ENCODE measurements around the gene LAMA1. TPM values are rescaled to one million over a fixed set of nuclear protein-coding genes. Genes with fewer than 3 reads are reported as not detected.

The LAMA1 gene
- total RNA-seq, 2 donors from 2014 or later = 0.15 to 1.1 TPM

GRCh38 chr18:7105268-7105667, 12.3 kb downstream of the LAMA1 start:
- no peak for DNase-seq (ENCODE audit: low spot score)
- no peak overlapping the region for H3K27ac ChIP-seq
- no peaks in the 10 kb centered on the region for H3K9me3 ChIP-seq
- TF ChIP-seq CTCF (IDR thresholded peaks at IDR 0.05) = no peak
- no peaks in the 10 kb centered on the region for H3K4me1 ChIP-seq
- no peak overlapping the region for H3K4me3 ChIP-seq
- no peaks in the 10 kb centered on the region for H3K27me3 ChIP-seq
- no peaks in the 10 kb centered on the region for H3K36me3 ChIP-seq

GRCh38 chr18:7104649-7105048, 12.9 kb downstream of the LAMA1 start:
- no peaks in the 10 kb centered on the region for H3K27me3 ChIP-seq
- no peaks in the 10 kb centered on the region for H3K36me3 ChIP-seq
- no peak for DNase-seq (ENCODE audit: low spot score)
- TF ChIP-seq CTCF (IDR thresholded peaks at IDR 0.05) = no peak
- no peaks in the 10 kb centered on the region for H3K9me3 ChIP-seq
- no peak overlapping the region for H3K4me3 ChIP-seq
- no peak overlapping the region for H3K27ac ChIP-seq
- H3K4me1 ChIP-seq = no peaks in the 10 kb centered on the region

- Histone ChIP-seq H3K9me3 (no peaks in the 10 kb centered on the region), H3K4me1 (no peaks in the 10 kb centered on the region), H3K27me3 (no peaks in the 10 kb centered on the region), H3K4me3 (no peak overlapping the region), H3K27ac (no peak overlapping the region), H3K36me3 (no peaks in the 10 kb centered on the region)
- TF ChIP-seq CTCF (IDR thresholded peaks at IDR 0.05) = no peak
- no peak for DNase-seq (ENCODE audit: low spot score)
Observed at GRCh38 chr18:7102131-7102530, 15.5 kb downstream of the LAMA1 start.

- no peaks in the 10 kb centered on the region for H3K9me3 ChIP-seq
- no peak for TF ChIP-seq CTCF (IDR thresholded peaks at IDR 0.05)
- no peak overlapping the region for H3K4me3 ChIP-seq
- DNase-seq (ENCODE audit: low spot score) = no peak
- no peak overlapping the region for H3K27ac ChIP-seq
- no peaks in the 10 kb centered on the region for H3K36me3 ChIP-seq
- H3K4me1 ChIP-seq = no peaks in the 10 kb centered on the region
- H3K27me3 ChIP-seq = no peaks in the 10 kb centered on the region
Observed at GRCh38 chr18:7096838-7097237, 20.8 kb downstream of the LAMA1 start.

- no peak for TF ChIP-seq CTCF (IDR thresholded peaks at IDR 0.05)
- H3K27ac ChIP-seq = no peak overlapping the region
- no peak overlapping the region for H3K4me3 ChIP-seq
- no peak for DNase-seq (ENCODE audit: low spot score)
- no peaks in the 10 kb centered on the region for H3K36me3 ChIP-seq
- no peaks in the 10 kb centered on the region for H3K9me3 ChIP-seq
- H3K27me3 ChIP-seq = no peaks in the 10 kb centered on the region
- H3K4me1 ChIP-seq = no peaks in the 10 kb centered on the region
Observed at GRCh38 chr18:7094427-7094826, 23.2 kb downstream of the LAMA1 start.

- Histone ChIP-seq H3K9me3 (no peaks in the 10 kb centered on the region), H3K36me3 (no peaks in the 10 kb centered on the region), H3K27ac (no peak overlapping the region), H3K27me3 (no peaks in the 10 kb centered on the region), H3K4me1 (no peaks in the 10 kb centered on the region), H3K4me3 (no peak overlapping the region)
- TF ChIP-seq CTCF (IDR thresholded peaks at IDR 0.05) = no peak
- no peak for DNase-seq (ENCODE audit: low spot score)
Observed at GRCh38 chr18:7090771-7091170, 26.8 kb downstream of the LAMA1 start.
